Hematopoietic multipotent progenitor cell treated with erythropoietin and hydrocortisone succinate and interleukin-3 and kit ligand, for 8 days (in vitro differentiated cells): Measurements from ENCODE around the gene FGD4.

Source experiments
- DNase-seq: peaks from one replicate; pipeline ENCODE4 v3.0.0-alpha.2; 2015

The FGD4 gene

GRCh38 chr12:32618115-32618514, 218.8 kb downstream of the FGD4 start:
- no peak for DNase-seq

GRCh38 chr12:32627976-32628375, 228.6 kb downstream of the FGD4 start:
- no peak for DNase-seq

DNA sequence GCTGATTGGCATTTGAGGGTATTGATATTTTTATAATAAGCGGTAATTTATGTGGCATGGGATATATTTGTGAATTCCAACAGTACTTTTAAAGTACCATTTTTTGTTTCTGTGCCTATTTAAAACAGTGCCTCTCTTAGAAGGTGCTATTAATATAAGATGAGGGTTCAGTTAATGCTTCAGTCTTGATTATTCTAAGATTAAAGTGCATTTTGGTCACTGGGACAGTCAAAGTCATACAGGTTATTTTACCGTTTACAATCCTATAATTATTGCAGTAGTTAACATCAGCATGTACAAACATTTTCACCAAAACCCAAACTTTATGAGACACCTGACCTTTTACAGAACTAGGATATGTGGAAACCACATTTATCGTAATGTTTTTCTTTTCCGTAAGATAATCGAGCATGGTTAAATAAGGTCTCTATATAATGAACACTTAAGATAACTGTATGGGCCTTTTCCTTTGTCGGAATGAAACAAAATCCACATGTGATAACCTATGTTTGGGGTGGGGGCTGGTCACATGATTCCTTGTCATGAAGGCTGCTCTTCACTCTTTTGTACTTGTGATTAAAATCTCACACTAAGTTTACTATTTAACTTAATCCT, 242.0 kb downstream of the FGD4 start:
- no peak for DNase-seq

DNA sequence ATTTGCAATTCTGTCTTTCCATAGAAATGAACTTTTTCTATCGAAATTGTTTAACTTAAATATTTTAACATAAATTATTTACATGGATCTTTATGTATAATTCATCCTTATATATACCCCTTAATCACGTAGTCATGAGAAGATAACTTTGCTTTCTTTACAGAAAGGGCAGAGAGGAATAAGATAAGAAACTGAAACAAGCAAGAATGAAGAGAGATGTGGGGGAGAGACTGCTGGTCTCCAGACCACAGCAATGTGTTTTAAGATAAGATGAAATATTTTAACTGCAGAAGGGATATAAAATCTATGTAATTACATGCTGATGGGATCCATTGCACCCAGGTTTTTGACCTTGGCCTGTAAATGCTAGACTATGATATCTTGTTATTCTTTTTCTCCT, 245.1 kb downstream of the FGD4 start:
- peak; percentile 82 for DNase-seq

DNA sequence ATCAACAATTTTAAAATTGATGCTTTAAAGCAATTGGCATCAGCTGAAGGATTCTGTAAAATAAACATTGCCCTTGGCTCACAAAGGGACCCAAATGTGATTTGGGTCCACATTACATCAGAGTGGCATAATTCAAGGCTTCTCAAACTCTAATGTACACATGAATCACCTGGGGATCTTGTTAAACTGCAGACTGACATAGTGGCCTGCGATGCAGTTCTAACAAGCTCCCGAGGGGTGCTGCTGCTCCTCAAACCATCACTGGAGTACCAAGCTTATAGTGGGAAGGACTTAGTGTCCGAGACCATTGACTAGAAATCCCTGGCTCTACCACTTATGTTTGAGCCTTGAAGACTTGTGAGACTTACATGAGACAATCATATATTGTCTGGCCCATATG, 247.9 kb downstream of the FGD4 start:
- no peak for DNase-seq

DNA sequence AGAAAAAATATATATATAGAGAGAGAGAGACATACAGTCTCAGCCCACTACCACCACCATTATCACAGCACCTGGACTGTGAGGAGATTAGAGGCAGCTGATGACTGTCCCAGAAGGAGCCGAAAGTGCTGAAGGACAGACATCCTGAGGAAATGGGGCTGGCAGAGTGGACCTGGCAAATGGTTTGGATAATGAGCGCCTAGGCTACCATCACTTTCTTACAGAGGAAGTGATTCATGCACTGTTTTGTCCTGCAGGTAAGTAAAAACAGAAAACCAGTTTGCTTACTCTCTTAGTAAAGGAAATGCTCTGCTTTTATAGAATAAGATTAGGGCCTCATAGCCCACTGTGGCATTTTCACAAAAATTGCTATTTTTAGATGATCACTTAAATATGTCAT, 251.2 kb downstream of the FGD4 start:
- DNase-seq = no peak

GRCh38 chr12:32651151-32651955, 252.0 kb downstream of the FGD4 start:
- no peak for DNase-seq

- DNase-seq = no peak
These were observed 252.5 kb downstream of the FGD4 start for GRCh38 chr12:32651956-32652210.

- no peak for DNase-seq
These were observed 260.6 kb downstream of the FGD4 start for GRCh38 chr12:32659908-32660440.

GRCh38 chr12:32661706-32662105, 262.3 kb downstream of the FGD4 start:
- DNase-seq = no peak

DNA sequence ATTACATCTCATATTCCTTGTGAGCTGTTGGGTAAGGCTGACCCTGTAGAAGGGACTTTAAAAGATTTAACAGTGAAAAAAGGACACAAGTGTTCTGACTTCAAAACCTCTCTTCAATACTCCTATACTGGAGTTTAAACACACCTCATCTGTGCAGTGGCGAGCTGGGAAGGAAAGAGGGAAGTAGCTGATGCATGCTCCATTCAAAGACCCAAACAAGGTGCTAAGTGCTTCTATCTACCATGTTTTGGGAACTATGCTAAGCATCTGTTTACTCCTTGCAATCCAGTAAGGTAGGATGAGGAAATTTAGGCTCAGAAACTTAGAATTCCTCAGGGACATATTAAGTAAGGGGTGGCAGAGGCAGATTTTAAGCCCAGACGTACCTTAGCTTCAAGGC, 263.3 kb downstream of the FGD4 start:
- DNase-seq = no peak

- no peak for DNase-seq
These were observed 266.7 kb downstream of the FGD4 start for GRCh38 chr12:32666018-32666417.

DNA sequence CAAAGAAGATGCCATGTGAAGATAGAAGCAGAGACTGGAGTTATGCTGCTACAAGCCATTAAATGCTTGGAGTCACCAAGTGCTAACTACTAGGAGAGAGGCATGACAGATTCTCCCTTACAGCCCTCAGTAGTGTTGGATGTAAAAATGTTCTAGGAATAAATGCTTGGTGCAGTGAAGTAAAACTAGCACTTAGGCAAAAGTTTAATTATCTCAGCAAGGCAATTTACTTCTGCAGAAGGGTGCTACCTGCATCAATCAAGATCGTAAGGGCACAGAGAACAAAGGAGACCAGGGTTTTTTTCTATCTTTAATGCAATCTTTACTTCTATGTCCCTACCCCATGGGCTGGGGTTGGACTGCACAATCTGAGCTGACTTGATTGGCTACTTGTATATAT, 270.2 kb downstream of the FGD4 start:
- no peak for DNase-seq

DNA sequence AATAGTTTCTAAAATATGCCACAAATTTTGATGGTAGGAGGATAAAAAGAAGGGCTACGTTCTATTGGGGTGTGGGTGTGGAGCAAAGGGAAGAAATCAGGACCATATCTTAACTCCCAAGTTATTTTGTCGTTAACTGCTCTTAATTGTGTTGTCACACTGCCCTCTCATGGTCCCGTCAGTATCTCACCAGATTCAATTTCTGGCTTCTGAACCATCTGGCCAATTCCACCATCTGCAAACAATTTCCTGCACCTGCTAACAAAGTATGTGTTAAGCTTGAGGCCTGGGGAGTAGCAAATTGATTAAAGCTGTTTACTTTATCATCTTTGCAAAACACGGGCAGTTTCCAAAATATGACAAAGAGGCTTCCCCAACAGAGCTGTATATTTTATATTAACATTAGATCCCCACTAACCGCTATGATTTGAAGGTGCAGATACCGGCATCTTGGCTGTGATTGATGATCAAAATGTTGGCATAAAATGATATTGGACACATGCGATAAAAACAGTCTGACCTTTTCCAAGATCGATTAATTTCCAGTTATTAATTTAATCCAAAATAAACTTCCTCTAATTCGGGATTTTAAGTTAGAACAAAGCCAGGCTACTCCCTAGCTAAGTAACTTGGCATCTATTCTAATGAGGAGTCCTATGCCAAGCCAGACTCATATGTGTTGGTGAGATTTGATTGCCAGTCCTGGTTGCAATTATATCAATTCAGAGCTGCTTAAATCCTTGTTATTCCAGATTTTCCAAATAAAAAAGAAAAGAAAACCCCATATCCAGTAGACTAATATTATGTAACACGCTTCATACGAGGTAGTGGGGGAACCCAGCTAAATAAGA, 272.8 kb downstream of the FGD4 start:
- peak; percentile 70 for DNase-seq

GRCh38 chr12:32679091-32679919, 279.9 kb downstream of the FGD4 start, which contains the start of gene DNM1L:
DNM1L (plus strand) TSS chr12:32679301; CDS start chr12:32679364, 63 bp downstream.
- DNase-seq = peak; percentile 96

GRCh38 chr12:32679920-32680237, 280.5 kb downstream of the FGD4 start:
- peak; percentile 19 for DNase-seq

DNA sequence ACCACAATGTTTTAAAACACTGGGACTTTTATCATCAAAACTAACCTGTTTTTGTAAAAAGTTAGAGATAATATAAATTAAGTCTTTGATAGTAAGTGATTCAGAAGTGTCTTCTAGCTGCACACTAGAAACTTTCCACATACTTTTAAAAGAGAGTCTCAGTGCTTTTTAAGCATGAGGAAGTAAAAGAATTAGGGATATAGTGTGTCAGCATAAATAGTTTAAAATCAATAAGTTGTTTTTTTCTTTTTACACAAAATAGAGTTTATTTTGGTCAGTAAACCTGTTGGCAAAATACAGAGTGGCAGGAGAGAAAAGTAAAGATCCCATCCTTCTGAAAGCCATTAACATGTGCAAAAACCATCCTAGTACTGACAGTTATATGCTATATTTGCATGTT, 281.4 kb downstream of the FGD4 start:
- DNase-seq = no peak

GRCh38 chr12:32681272-32681671, 281.9 kb downstream of the FGD4 start:
- no peak for DNase-seq

- no peak for DNase-seq
These were observed 287.0 kb downstream of the FGD4 start for GRCh38 chr12:32686340-32686739.

DNA sequence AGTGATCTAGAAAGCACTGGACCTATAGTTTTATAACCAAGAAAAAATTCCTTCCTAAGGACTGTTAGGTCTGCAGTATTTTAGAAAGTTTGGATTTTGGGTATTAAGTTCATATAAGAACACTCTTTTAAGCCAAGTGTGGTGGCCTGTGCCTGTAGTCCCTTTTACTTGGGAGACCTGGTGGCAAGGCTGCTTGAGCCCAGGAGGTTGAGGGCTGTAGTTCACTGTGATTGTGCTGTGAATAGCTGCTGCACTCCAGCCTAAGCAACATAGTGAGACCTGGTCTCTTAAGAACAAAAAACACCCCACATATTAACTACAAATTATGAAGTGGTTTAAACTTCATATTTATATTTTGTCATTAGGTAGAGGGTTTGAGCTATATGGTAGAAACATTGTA, 289.4 kb downstream of the FGD4 start:
- DNase-seq = no peak

- DNase-seq = no peak
These were observed 291.6 kb downstream of the FGD4 start for GRCh38 chr12:32690927-32691326.

GRCh38 chr12:32692358-32692757, 293.0 kb downstream of the FGD4 start:
- DNase-seq = no peak

- DNase-seq = peak; percentile 40
These were observed 293.7 kb downstream of the FGD4 start for GRCh38 chr12:32693036-32693435.
